ENCODE results near the gene OR4M2. TPM values are rescaled to one million over a fixed set of nuclear protein-coding genes. Genes with fewer than 3 reads are reported as not detected.
"Not testable (repeated sequence)": the region's sequence is repeated elsewhere in the genome, so short reads cannot be mapped to it uniquely, and the experiment has no call there.

OR4M2 gene, protein sequence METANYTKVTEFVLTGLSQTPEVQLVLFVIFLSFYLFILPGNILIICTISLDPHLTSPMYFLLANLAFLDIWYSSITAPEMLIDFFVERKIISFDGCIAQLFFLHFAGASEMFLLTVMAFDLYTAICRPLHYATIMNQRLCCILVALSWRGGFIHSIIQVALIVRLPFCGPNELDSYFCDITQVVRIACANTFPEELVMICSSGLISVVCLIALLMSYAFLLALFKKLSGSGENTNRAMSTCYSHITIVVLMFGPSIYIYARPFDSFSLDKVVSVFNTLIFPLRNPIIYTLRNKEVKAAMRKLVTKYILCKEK
- total RNA-seq (not detected in 2 replicates), polyA plus RNA-seq (not detected in 2 replicates), polyA minus RNA-seq (not detected in 2 replicates)
- total RNA-seq (2013) = not detected

DNA sequence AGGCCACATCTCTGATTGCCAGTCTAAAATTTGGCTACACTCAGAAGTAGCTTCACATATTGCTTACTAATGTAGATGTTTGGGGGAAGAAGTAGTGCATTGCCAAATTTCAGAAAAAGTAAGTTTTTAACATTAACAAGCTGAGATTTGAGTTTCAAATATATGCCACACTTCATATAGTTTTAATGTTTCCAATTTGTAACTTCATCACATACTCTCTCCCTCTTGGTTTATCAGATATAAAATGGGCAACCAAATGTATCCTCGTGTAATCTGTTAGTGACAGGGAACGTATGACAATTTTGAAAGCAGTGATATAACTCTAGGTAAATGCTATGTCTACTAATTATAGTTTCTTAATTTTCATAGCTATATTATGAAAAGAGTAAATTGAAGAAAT lies at the start of gene OR4M2:
Gene OR4M2 (plus strand): TSS at position 301 of the 400 bp plus-strand sequence. CDS start 98 bp downstream, at position 399.
- H3K27me3 Mint-ChIP-seq; DNase-seq; H3K4me2 ChIP-seq (replicated peaks; ENCODE audit: low read depth, low read length, poor library complexity, severe bottlenecking); H3K9me3 ChIP-seq (ENCODE audit: control extremely low read depth in 1 of 3, control insufficient read depth in 2 of 3, insufficient read depth in 1 of 3, low read length in 2 of 3); H4K20me1 ChIP-seq (ENCODE audit: control insufficient read depth, insufficient read depth, low read length, poor library complexity, severe bottlenecking); CTCF ChIA-PET; H3K27ac Mint-ChIP-seq; H3K4me1 ChIP-seq (ENCODE audit: control insufficient read depth in 2 of 2, insufficient read depth in 2 of 2, low read length in 2 of 2); H3K36me3 ChIP-seq (replicated peaks in 1 of 2; ENCODE audit: control extremely low read depth in 1 of 2, control insufficient read depth in 1 of 2, extremely low read depth in 1 of 2, insufficient read depth in 2 of 2, low read length in 1 of 2); H3K27me3 ChIP-seq (replicated peaks in 1 of 4; ENCODE audit: control extremely low read depth in 1 of 4, control insufficient read depth in 3 of 4, insufficient read depth in 4 of 4, low read length in 3 of 4); H3K4me3 Mint-ChIP-seq; H3K4me3 ChIP-seq (ENCODE audit: control extremely low read depth in 1 of 5, extremely low read depth in 1 of 5, insufficient read depth in 1 of 5, low read depth in 2 of 5, low read length in 4 of 5); H3K27ac ChIP-seq (ENCODE audit: low read length in 2 of 2); H2AFZ ChIP-seq (ENCODE audit: insufficient read depth, low read depth, low read length, poor library complexity, severe bottlenecking); intact Hi-C loops (cut with micrococcal nuclease); H3K9ac ChIP-seq (ENCODE audit: low read length); ATAC-seq (ENCODE audit: low read depth); H3K4me1 Mint-ChIP-seq; H3K79me2 ChIP-seq (ENCODE audit: control insufficient read depth, insufficient read depth, low read length); POLR2A ChIA-PET; H3K9me3 Mint-ChIP-seq (ENCODE audit: insufficient read depth): not testable (repeated sequence)
- WGBS (ENCODE audit: insufficient coverage) = no CpG with 5 or more reads among the region's 2 CpGs

GRCh38 chr15:22069267-22069666 lies 11.1 kb upstream of the OR4M2 start:
- CTCF ChIA-PET; H3K4me1 Mint-ChIP-seq; H3K36me3 ChIP-seq (replicated peaks in 1 of 2; ENCODE audit: control extremely low read depth in 1 of 2, control insufficient read depth in 1 of 2, extremely low read depth in 1 of 2, insufficient read depth in 2 of 2, low read length in 1 of 2); H2AFZ ChIP-seq (ENCODE audit: insufficient read depth, low read depth, low read length, poor library complexity, severe bottlenecking); H3K9me3 Mint-ChIP-seq (ENCODE audit: insufficient read depth); H3K4me1 ChIP-seq (ENCODE audit: control insufficient read depth in 2 of 2, insufficient read depth in 2 of 2, low read length in 2 of 2); H3K4me3 Mint-ChIP-seq; H3K4me2 ChIP-seq (replicated peaks; ENCODE audit: low read depth, low read length, poor library complexity, severe bottlenecking); H3K27me3 Mint-ChIP-seq; H3K27ac Mint-ChIP-seq; DNase-seq; H3K9me3 ChIP-seq (ENCODE audit: control extremely low read depth in 1 of 3, control insufficient read depth in 2 of 3, insufficient read depth in 1 of 3, low read length in 2 of 3); H3K27me3 ChIP-seq (replicated peaks in 1 of 4; ENCODE audit: control extremely low read depth in 1 of 4, control insufficient read depth in 3 of 4, insufficient read depth in 4 of 4, low read length in 3 of 4); H3K4me3 ChIP-seq (ENCODE audit: control extremely low read depth in 1 of 5, extremely low read depth in 1 of 5, insufficient read depth in 1 of 5, low read depth in 2 of 5, low read length in 4 of 5); H3K27ac ChIP-seq (ENCODE audit: low read length in 2 of 2); intact Hi-C loops (cut with micrococcal nuclease); POLR2A ChIA-PET; ATAC-seq (ENCODE audit: low read depth); H3K79me2 ChIP-seq (ENCODE audit: control insufficient read depth, insufficient read depth, low read length); H3K9ac ChIP-seq (ENCODE audit: low read length); H4K20me1 ChIP-seq (ENCODE audit: control insufficient read depth, insufficient read depth, low read length, poor library complexity, severe bottlenecking): not testable (repeated sequence)

DNA sequence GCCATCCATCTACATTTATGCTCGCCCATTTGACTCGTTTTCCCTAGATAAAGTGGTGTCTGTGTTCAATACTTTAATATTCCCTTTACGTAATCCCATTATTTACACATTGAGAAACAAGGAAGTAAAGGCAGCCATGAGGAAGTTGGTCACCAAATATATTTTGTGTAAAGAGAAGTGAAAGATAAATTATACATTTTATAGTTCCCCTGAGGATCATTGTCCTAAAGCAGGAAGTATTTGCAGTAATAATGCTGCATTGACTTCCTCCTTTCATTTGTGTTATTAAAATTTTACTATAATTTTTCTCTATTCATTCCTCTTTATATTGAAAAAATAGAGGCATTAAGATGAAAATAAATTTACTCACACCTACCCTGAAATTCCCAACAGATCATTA lies 1.1 kb downstream of the OR4M2 start:
- H3K4me2 ChIP-seq (replicated peaks; ENCODE audit: low read depth, low read length, poor library complexity, severe bottlenecking); H3K4me3 Mint-ChIP-seq; CTCF ChIA-PET; H3K9ac ChIP-seq (ENCODE audit: low read length); ATAC-seq (ENCODE audit: low read depth); H3K27ac Mint-ChIP-seq; DNase-seq; H3K4me1 Mint-ChIP-seq; H3K9me3 ChIP-seq (ENCODE audit: control extremely low read depth in 1 of 3, control insufficient read depth in 2 of 3, insufficient read depth in 1 of 3, low read length in 2 of 3); H3K36me3 ChIP-seq (replicated peaks in 1 of 2; ENCODE audit: control extremely low read depth in 1 of 2, control insufficient read depth in 1 of 2, extremely low read depth in 1 of 2, insufficient read depth in 2 of 2, low read length in 1 of 2); intact Hi-C loops (cut with micrococcal nuclease); H3K4me3 ChIP-seq (ENCODE audit: control extremely low read depth in 1 of 5, extremely low read depth in 1 of 5, insufficient read depth in 1 of 5, low read depth in 2 of 5, low read length in 4 of 5); H3K4me1 ChIP-seq (ENCODE audit: control insufficient read depth in 2 of 2, insufficient read depth in 2 of 2, low read length in 2 of 2); H3K79me2 ChIP-seq (ENCODE audit: control insufficient read depth, insufficient read depth, low read length); H3K27me3 Mint-ChIP-seq; H4K20me1 ChIP-seq (ENCODE audit: control insufficient read depth, insufficient read depth, low read length, poor library complexity, severe bottlenecking); H3K27ac ChIP-seq (ENCODE audit: low read length in 2 of 2); H3K27me3 ChIP-seq (replicated peaks in 1 of 4; ENCODE audit: control extremely low read depth in 1 of 4, control insufficient read depth in 3 of 4, insufficient read depth in 4 of 4, low read length in 3 of 4); H2AFZ ChIP-seq (ENCODE audit: insufficient read depth, low read depth, low read length, poor library complexity, severe bottlenecking); H3K9me3 Mint-ChIP-seq (ENCODE audit: insufficient read depth); POLR2A ChIA-PET: not testable (repeated sequence)
- WGBS (ENCODE audit: insufficient coverage) = no CpG with 5 or more reads among the region's 3 CpGs

DNA sequence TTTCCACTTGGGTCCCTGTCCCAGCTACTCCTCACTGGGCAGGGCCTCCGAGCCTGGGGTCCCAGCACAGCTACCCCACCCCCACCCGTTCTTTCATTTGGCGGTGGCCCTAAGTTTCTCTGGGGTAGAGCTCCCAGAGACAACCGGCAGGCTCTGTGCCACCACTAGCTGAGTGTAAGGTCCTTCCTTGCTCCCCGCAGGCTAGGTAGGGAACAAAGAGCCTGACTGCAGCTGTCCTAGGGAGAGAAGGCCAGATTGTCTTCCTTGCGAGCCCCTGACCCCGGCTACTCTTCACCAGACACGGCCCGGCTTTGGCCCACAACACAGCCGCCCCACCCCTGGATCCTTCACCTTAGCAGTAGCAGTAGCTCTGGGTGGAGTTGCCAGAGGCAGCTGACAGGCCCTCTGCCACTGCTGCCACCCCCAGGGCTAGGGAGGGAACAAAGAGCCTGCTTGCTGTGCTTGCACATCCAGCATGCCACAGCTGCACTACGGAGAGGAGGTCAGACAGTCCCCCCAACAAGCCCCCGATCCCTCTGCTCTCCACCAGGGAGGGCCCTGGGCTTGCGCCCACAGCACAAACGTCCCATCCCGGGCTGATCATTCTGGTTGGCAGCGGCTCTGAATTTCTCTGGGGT lies 18.4 kb downstream of the OR4M2 start:
- H3K27me3 Mint-ChIP-seq; CTCF ChIA-PET; H3K4me3 Mint-ChIP-seq; H4K20me1 ChIP-seq (ENCODE audit: control insufficient read depth, insufficient read depth, low read length, poor library complexity, severe bottlenecking); H3K4me1 Mint-ChIP-seq; H3K27me3 ChIP-seq (replicated peaks in 1 of 4; ENCODE audit: control extremely low read depth in 1 of 4, control insufficient read depth in 3 of 4, insufficient read depth in 4 of 4, low read length in 3 of 4); DNase-seq; H2AFZ ChIP-seq (ENCODE audit: insufficient read depth, low read depth, low read length, poor library complexity, severe bottlenecking); H3K9me3 ChIP-seq (ENCODE audit: control extremely low read depth in 1 of 3, control insufficient read depth in 2 of 3, insufficient read depth in 1 of 3, low read length in 2 of 3); POLR2A ChIA-PET; H3K9me3 Mint-ChIP-seq (ENCODE audit: insufficient read depth); H3K27ac ChIP-seq (ENCODE audit: low read length in 2 of 2); ATAC-seq (ENCODE audit: low read depth); H3K36me3 ChIP-seq (replicated peaks in 1 of 2; ENCODE audit: control extremely low read depth in 1 of 2, control insufficient read depth in 1 of 2, extremely low read depth in 1 of 2, insufficient read depth in 2 of 2, low read length in 1 of 2); H3K9ac ChIP-seq (ENCODE audit: low read length); H3K4me2 ChIP-seq (replicated peaks; ENCODE audit: low read depth, low read length, poor library complexity, severe bottlenecking); H3K79me2 ChIP-seq (ENCODE audit: control insufficient read depth, insufficient read depth, low read length); H3K4me3 ChIP-seq (ENCODE audit: control extremely low read depth in 1 of 5, extremely low read depth in 1 of 5, insufficient read depth in 1 of 5, low read depth in 2 of 5, low read length in 4 of 5); intact Hi-C loops (cut with micrococcal nuclease); H3K4me1 ChIP-seq (ENCODE audit: control insufficient read depth in 2 of 2, insufficient read depth in 2 of 2, low read length in 2 of 2); H3K27ac Mint-ChIP-seq: not testable (repeated sequence)
- WGBS (ENCODE audit: insufficient coverage) = no CpG with 5 or more reads among the region's 16 CpGs
